HCT116 (cell line): ENCODE results near the gene TNFSF9. TPM values are rescaled to one million over a fixed set of nuclear protein-coding genes. Genes with fewer than 3 reads are reported as not detected.

Experiments
- ATAC-seq: fragments of 200-7000 bp; cut with Tn5 transposase; 2 replicates; pipeline ENCODE4 v1.9.1; 2020; ENCODE audit warnings: mild to moderate bottlenecking, moderate library complexity
- BruUV-seq: library from RNA; stranded (reverse); fragments of 400-500 nt; replicated peaks from 2 replicates; lab custom pipeline; 2021; lab: Mats Ljungman, UMichigan
- CTCF ChIA-PET: fragments of 300-600 bp; sonication (Branson Sonifier 250); formaldehyde crosslinking; loops from one replicate; lab custom pipeline; 2021; ENCODE audit warnings: antibody characterized with exemption; lab: Charles Lee
- POLR2A ChIA-PET: fragments of 300-600, 350-600 bp; sonication (Branson Sonifier 250); formaldehyde crosslinking; loops from one replicate; lab custom pipeline; 2021; ENCODE audit warnings: antibody characterized with exemption; lab: Charles Lee
- RAD21 ChIA-PET, 2 experiments: fragments of 300-600 bp; sonication (Branson Sonifier 250); formaldehyde crosslinking; loops; one replicate each; lab custom pipeline; 2023; ENCODE audit warnings: low total read pairs in 2 of 2; ENCODE audit not compliant: uncharacterized antibody in 2 of 2, unreplicated experiment in 2 of 2, low non-redundant PET in 1 of 2; lab: Charles Lee
- DNase-seq: peaks from one replicate; pipeline ENCODE4 v3.0.0-alpha.2; 2010; ENCODE audit warnings: low read depth, low spot score
- H2AFZ ChIP-seq: fragments of 200-600 bp; shearing (Covaris generic), sonication (generic); 2 replicates; pipeline ENCODE4 v1.6.1; 2017; ENCODE audit warnings: low read depth, mixed run types, mixed read lengths, antibody characterized with exemption, low read length; ENCODE audit not compliant: poor library complexity, severe bottlenecking
- H3K27ac ChIP-seq: 2 replicates; pipeline ENCODE4 v1.5.1; 2012; ENCODE audit warnings: low read depth, low read length
- H3K27me3 ChIP-seq: fragments of 200-600 bp; sonication (generic); 2 replicates; pipeline ENCODE4 v1.6.1; 2016; ENCODE audit warnings: mixed run types, low read length, mixed read lengths; ENCODE audit not compliant: insufficient read depth
- H3K36me3 ChIP-seq, 2 experiments: fragments of 200-500 bp in 1 of 2; fragments of 200-600 bp in 1 of 2; sonication (Bioruptor generic) in 1 of 2; sonication (generic) in 1 of 2; 2 replicates each; pipeline versions ENCODE4 v1.5.1 to v1.6.1; 2014 to 2016; ENCODE audit warnings: low read length in 2 of 2, inconsistent platforms in 1 of 2, mixed read lengths in 1 of 2, mixed run types in 1 of 2; ENCODE audit not compliant: insufficient read depth in 2 of 2, control insufficient read depth in 1 of 2
- H3K4me1 ChIP-seq, 2 experiments: fragments of 200-600 bp in 1 of 2; sonication (generic) in 1 of 2; 2 replicates each; pipeline versions ENCODE4 v1.5.1 to v1.6.1; 2012 to 2017; ENCODE audit warnings: low read length in 2 of 2, inconsistent platforms in 1 of 2, mild to moderate bottlenecking in 1 of 2, mixed read lengths in 1 of 2, mixed run types in 1 of 2, moderate library complexity in 1 of 2; ENCODE audit not compliant: insufficient read depth in 2 of 2, control insufficient read depth in 1 of 2
- H3K4me2 ChIP-seq: fragments of 200-600 bp; sonication (generic); 2 replicates; pipeline ENCODE4 v1.6.1; 2017; ENCODE audit warnings: mixed run types, low read length, mixed read lengths
- H3K4me3 ChIP-seq, 2 experiments: fragments of 200-600 bp in 1 of 2; sonication (generic) in 1 of 2; replicated peaks in 1 of 2; 2 replicates each; pipeline ENCODE4 v1.5.1; 2011 to 2016; ENCODE audit warnings: low read length in 2 of 2, control low read depth in 1 of 2, low read depth in 1 of 2, mild to moderate bottlenecking in 1 of 2, mixed read lengths in 1 of 2, mixed run types in 1 of 2
- H3K79me2 ChIP-seq: fragments of 200-600 bp; sonication (generic); 2 replicates; pipeline ENCODE4 v1.6.1; 2017; ENCODE audit warnings: mild to moderate bottlenecking, mixed run types, low read length, moderate library complexity, mixed read lengths; ENCODE audit not compliant: insufficient read depth
- H3K9ac ChIP-seq: fragments of 200-600 bp; sonication (generic); 2 replicates; pipeline ENCODE4 v1.6.1; 2016; ENCODE audit warnings: low read length, mixed read lengths
- H3K9me2 ChIP-seq: fragments of 200-600 bp; sonication (generic), shearing (Covaris generic); 2 replicates; pipeline ENCODE4 v1.6.1; 2017; ENCODE audit warnings: mixed run types, mild to moderate bottlenecking, moderate library complexity; ENCODE audit not compliant: insufficient read depth
- H3K9me3 ChIP-seq, 2 experiments: fragments of 200-500 bp in 1 of 2; fragments of 200-600 bp in 1 of 2; sonication (Bioruptor generic) in 1 of 2; sonication (generic) in 1 of 2; 2 replicates each; pipeline ENCODE4 v1.6.1; 2014 to 2017; ENCODE audit warnings: low read length in 2 of 2, mixed read lengths in 2 of 2, inconsistent platforms in 1 of 2, low read depth in 1 of 2, mild to moderate bottlenecking in 1 of 2, mixed run types in 1 of 2, moderate library complexity in 1 of 2; ENCODE audit not compliant: control insufficient read depth in 1 of 2, insufficient read depth in 1 of 2
- H4K20me1 ChIP-seq: fragments of 200-600 bp; sonication (generic), shearing (Covaris generic); 2 replicates; pipeline ENCODE4 v1.6.1; 2017; ENCODE audit warnings: mixed run types, mild to moderate bottlenecking, moderate library complexity; ENCODE audit not compliant: insufficient read depth
- EGR1 ChIP-seq: IDR thresholded peaks from 2 replicates; pipeline ENCODE4 v1.6.1; 2012; ENCODE audit warnings: low read depth
- EZH2 ChIP-seq: fragments of 200-600 bp; sonication (generic); IDR thresholded peaks from 2 replicates; pipeline ENCODE4 v1.6.1; 2017; ENCODE audit warnings: antibody characterized with exemption, mixed run types
- EZH2phosphoT487 ChIP-seq: fragments of 200-600 bp; IDR thresholded peaks from 2 replicates; pipeline ENCODE4 v1.6.1; 2018; ENCODE audit warnings: antibody characterized with exemption, borderline replicate concordance
- JUND ChIP-seq: IDR thresholded peaks from 2 replicates; pipeline ENCODE4 v1.6.1; 2012
- POLR2A ChIP-seq: IDR thresholded peaks from 2 replicates; pipeline ENCODE4 v1.7.0; 2011; ENCODE audit warnings: borderline replicate concordance; ENCODE audit not compliant: insufficient read depth, insufficient read length; ENCODE audit errors: extremely low read depth
- POLR2AphosphoS5 ChIP-seq: IDR thresholded peaks from 2 replicates; pipeline ENCODE4 v1.6.1; 2011; ENCODE audit warnings: mild to moderate bottlenecking, low read depth, low read length, moderate library complexity
- RAD21 ChIP-seq: IDR thresholded peaks from 2 replicates; pipeline ENCODE4 v1.6.1; 2012; ENCODE audit warnings: low read depth, mild to moderate bottlenecking
- SP1 ChIP-seq: IDR thresholded peaks from 2 replicates; pipeline ENCODE4 v1.6.1; 2012; ENCODE audit warnings: low read depth
- TCF7L2 ChIP-seq: IDR thresholded peaks from 2 replicates; pipeline ENCODE4 v1.7.0; 2011; ENCODE audit warnings: borderline replicate concordance, inconsistent platforms; ENCODE audit not compliant: insufficient read depth, insufficient read length; ENCODE audit errors: extremely low read depth
- intact Hi-C: fragments of 100-400 bp; cut with micrococcal nuclease; formaldehyde crosslinking; loops from 2 replicates; pipeline ENCODE4 v1.10.0; 2022
- total RNA-seq: library from RNA; stranded (reverse); gene quantifications from one replicate; pipeline ENCODE4 v1.2.1, GENCODE V29; 2021; ENCODE audit not compliant: unreplicated experiment
- TF ChIP-seq, protein P1 (sequence below): IDR thresholded peaks from 2 replicates; pipeline ENCODE4 v1.6.1; 2011; ENCODE audit warnings: mild to moderate bottlenecking, low read length, moderate library complexity; ENCODE audit not compliant: insufficient replicate concordance; ENCODE audit errors: extremely low read depth
- TF ChIP-seq, protein P2 (sequence below): IDR thresholded peaks from 2 replicates; pipeline ENCODE4 v1.6.1; 2012; ENCODE audit warnings: low read depth
- TF ChIP-seq, protein P3 (sequence below): IDR thresholded peaks from 2 replicates; pipeline ENCODE4 v1.6.1; 2012
- TF ChIP-seq, protein P4 (sequence below), 3 experiments: fragments of 200-600 bp in 1 of 3; sonication (generic) in 1 of 3; IDR thresholded peaks in 2 of 3; conservative IDR thresholded peaks in 1 of 3; 2 replicates each; pipeline ENCODE4 v1.5.1; 2012 to 2017; ENCODE audit warnings: low read depth in 2 of 3, low read length in 2 of 3, antibody characterized with exemption in 1 of 3, borderline replicate concordance in 1 of 3, control low read depth in 1 of 3, mild to moderate bottlenecking in 1 of 3, mixed read lengths in 1 of 3, mixed run types in 1 of 3, moderate library complexity in 1 of 3; ENCODE audit not compliant: insufficient read depth in 1 of 3

Gene TNFSF9
- total RNA-seq, 1 experiment from 2014 or later: 25.1 TPM

DNA sequence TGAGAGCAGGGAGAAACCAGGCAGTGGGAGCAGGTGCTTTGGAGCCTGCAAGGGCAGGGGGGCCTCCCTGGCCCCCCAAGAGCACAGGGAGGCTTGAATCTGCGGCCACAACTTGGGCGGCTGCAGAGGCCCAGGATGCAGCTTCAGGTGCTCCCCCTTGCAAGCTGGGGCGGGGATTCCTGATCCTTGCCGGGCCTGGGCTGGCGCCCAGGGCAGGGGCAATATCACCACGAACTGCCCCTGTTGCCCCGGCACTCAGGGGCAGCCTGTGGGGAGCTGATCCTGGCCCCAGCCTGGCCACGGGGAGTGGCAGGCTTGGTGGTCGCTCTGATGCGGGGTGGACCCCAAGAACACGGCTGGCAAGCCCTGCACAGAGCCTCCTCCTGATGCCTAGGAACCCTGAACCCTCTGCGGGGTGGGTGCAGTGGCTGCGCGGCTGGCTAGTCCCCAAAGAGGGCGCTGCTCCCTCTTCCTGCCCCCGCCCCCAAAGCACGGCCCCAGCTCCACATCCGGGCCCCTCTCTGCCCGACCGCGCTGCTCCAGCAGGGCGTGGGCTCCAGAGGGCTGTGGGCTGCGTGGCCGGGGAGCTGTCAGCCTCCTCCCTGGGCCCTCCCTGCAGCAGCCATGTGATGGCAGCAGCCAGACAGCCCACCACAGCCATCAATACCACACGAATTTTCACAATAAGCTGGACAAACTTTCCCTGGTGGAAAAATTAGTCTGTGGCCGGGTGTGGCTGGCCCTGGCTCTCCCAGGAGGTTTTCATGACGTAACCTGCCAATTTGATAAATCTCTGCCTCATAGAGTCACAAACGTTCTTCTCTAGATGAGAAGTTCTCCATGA is 21.0 kb downstream of the TNFSF9 start (continued):
- TF ChIP-seq, protein P1, sequence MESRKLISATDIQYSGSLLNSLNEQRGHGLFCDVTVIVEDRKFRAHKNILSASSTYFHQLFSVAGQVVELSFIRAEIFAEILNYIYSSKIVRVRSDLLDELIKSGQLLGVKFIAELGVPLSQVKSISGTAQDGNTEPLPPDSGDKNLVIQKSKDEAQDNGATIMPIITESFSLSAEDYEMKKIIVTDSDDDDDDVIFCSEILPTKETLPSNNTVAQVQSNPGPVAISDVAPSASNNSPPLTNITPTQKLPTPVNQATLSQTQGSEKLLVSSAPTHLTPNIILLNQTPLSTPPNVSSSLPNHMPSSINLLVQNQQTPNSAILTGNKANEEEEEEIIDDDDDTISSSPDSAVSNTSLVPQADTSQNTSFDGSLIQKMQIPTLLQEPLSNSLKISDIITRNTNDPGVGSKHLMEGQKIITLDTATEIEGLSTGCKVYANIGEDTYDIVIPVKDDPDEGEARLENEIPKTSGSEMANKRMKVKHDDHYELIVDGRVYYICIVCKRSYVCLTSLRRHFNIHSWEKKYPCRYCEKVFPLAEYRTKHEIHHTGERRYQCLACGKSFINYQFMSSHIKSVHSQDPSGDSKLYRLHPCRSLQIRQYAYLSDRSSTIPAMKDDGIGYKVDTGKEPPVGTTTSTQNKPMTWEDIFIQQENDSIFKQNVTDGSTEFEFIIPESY: no peak

DNA sequence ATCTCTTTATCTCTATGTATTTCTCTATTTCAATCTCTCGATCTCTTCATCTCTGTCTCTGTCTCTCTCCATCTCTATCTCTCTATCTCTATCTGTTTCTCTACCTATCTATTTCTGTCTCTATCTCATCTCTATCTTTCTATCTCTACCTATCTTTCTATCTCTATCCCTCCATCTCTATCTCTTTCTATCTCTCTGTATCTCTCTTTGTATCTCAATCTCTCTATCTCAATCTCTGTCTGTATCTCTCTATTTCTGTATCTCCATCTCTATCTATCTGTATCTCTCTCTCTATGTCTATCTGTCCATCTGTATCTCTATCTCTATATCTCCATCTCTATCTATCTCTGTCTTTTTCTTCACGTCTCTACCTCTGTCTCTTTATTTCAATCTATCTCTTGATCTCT is 25.2 kb downstream of the TNFSF9 start:
- RAD21 ChIA-PET: no interaction called here
- H2AFZ ChIP-seq: peak overlapping the region; percentile 54
- TF ChIP-seq RAD21: no peak
- TF ChIP-seq TCF7L2: no peak
- TF ChIP-seq, protein P2, sequence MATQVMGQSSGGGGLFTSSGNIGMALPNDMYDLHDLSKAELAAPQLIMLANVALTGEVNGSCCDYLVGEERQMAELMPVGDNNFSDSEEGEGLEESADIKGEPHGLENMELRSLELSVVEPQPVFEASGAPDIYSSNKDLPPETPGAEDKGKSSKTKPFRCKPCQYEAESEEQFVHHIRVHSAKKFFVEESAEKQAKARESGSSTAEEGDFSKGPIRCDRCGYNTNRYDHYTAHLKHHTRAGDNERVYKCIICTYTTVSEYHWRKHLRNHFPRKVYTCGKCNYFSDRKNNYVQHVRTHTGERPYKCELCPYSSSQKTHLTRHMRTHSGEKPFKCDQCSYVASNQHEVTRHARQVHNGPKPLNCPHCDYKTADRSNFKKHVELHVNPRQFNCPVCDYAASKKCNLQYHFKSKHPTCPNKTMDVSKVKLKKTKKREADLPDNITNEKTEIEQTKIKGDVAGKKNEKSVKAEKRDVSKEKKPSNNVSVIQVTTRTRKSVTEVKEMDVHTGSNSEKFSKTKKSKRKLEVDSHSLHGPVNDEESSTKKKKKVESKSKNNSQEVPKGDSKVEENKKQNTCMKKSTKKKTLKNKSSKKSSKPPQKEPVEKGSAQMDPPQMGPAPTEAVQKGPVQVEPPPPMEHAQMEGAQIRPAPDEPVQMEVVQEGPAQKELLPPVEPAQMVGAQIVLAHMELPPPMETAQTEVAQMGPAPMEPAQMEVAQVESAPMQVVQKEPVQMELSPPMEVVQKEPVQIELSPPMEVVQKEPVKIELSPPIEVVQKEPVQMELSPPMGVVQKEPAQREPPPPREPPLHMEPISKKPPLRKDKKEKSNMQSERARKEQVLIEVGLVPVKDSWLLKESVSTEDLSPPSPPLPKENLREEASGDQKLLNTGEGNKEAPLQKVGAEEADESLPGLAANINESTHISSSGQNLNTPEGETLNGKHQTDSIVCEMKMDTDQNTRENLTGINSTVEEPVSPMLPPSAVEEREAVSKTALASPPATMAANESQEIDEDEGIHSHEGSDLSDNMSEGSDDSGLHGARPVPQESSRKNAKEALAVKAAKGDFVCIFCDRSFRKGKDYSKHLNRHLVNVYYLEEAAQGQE: no peak
- TF ChIP-seq, protein P1: no peak
- no peak for TF ChIP-seq EZH2phosphoT487
- no peak for TF ChIP-seq SP1
- no peak for TF ChIP-seq POLR2AphosphoS5
- TF ChIP-seq, protein P3, sequence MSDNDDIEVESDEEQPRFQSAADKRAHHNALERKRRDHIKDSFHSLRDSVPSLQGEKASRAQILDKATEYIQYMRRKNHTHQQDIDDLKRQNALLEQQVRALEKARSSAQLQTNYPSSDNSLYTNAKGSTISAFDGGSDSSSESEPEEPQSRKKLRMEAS: no peak
- no peak for TF ChIP-seq POLR2A
- no peak for TF ChIP-seq EGR1
- TF ChIP-seq EZH2: no peak
- no peak for TF ChIP-seq JUND
- TF ChIP-seq, protein P4, sequence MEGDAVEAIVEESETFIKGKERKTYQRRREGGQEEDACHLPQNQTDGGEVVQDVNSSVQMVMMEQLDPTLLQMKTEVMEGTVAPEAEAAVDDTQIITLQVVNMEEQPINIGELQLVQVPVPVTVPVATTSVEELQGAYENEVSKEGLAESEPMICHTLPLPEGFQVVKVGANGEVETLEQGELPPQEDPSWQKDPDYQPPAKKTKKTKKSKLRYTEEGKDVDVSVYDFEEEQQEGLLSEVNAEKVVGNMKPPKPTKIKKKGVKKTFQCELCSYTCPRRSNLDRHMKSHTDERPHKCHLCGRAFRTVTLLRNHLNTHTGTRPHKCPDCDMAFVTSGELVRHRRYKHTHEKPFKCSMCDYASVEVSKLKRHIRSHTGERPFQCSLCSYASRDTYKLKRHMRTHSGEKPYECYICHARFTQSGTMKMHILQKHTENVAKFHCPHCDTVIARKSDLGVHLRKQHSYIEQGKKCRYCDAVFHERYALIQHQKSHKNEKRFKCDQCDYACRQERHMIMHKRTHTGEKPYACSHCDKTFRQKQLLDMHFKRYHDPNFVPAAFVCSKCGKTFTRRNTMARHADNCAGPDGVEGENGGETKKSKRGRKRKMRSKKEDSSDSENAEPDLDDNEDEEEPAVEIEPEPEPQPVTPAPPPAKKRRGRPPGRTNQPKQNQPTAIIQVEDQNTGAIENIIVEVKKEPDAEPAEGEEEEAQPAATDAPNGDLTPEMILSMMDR (IDR thresholded peaks at IDR 0.05 in 2 of 3, conservative IDR thresholded peaks at IDR 0.05 in 1 of 3; ENCODE audit: borderline replicate concordance in 1 of 3, insufficient read depth in 1 of 3, low read depth in 2 of 3, low read length in 2 of 3): no peak

More for the DNA sequence above, 25.2 kb downstream of the TNFSF9 start:
- Histone ChIP-seq H3K9ac (no peak overlapping the region), H3K36me3 (no peaks in the 10 kb centered on the region), H3K79me2 (no peaks in the 10 kb centered on the region), H3K27ac (no peak overlapping the region), H3K9me2 (no peaks in the 10 kb centered on the region), H3K9me3 (no peaks in the 10 kb centered on the region), H4K20me1 (no peaks in the 10 kb centered on the region), H3K4me2 (no peak overlapping the region), H3K4me3 (no peak overlapping the region), H3K4me1 (peaks cover 11 to 18% of the 10 kb centered on the region in 2 experiments), H3K27me3 (no peaks in the 10 kb centered on the region)
- ChIA-PET CTCF (no interaction called here), POLR2A (no interaction called here)
- ATAC-seq: no peak
- intact Hi-C loops: no loop called here
- DNase-seq: no peak
- no TSS peak for BruUV-seq
